GM13976 (cell line): ENCODE data around the gene PITX2.

Experiments
- DNase-seq: peaks from one replicate; pipeline ENCODE4 v3.0.0; 2012; ENCODE audit warnings: low spot score
- in situ Hi-C: fragments of 300-500 bp; cut with MboI; formaldehyde crosslinking; loops from one replicate; pipeline ENCODE4 v1.12.0; 2022; ENCODE audit warnings: low sequenced_read_pairs, mixed read lengths, inconsistent platforms; ENCODE audit not compliant: unreplicated experiment
- TF ChIP-seq, protein P1 (sequence below): IDR thresholded peaks from 2 replicates; pipeline ENCODE4 v1.5.1; 2012; ENCODE audit warnings: borderline replicate concordance, mild to moderate bottlenecking; ENCODE audit not compliant: insufficient read depth; ENCODE audit errors: extremely low read depth, missing control alignments, control extremely low read depth

PITX2 gene

DNA sequence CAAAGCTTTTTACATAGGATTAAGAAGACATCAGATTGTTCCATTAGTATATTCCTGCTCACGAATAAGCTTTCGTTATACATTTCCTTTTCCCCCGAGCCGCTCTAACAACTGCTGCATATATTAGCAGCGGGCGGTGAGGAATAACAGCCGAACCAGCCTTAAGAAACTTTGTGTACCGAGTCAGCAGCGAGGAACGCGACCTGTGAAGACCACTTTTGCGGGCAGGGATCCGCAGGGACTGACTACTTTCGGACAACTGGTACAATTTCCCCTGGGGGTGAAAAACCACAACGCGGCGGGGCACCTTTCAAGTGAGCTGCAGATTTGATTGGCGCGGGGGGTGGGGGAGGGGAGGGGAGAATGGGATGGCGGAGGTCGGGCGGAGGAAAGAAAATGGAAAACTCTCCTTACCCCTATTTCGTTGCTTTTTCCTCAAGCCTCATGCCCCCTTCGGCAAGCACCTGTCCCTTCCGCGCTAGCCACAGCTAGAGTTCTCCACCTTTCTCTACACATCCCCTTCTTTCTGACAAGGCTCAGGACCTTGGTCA, 5.9 kb upstream of the PITX2 start:
- TF ChIP-seq, protein P1, sequence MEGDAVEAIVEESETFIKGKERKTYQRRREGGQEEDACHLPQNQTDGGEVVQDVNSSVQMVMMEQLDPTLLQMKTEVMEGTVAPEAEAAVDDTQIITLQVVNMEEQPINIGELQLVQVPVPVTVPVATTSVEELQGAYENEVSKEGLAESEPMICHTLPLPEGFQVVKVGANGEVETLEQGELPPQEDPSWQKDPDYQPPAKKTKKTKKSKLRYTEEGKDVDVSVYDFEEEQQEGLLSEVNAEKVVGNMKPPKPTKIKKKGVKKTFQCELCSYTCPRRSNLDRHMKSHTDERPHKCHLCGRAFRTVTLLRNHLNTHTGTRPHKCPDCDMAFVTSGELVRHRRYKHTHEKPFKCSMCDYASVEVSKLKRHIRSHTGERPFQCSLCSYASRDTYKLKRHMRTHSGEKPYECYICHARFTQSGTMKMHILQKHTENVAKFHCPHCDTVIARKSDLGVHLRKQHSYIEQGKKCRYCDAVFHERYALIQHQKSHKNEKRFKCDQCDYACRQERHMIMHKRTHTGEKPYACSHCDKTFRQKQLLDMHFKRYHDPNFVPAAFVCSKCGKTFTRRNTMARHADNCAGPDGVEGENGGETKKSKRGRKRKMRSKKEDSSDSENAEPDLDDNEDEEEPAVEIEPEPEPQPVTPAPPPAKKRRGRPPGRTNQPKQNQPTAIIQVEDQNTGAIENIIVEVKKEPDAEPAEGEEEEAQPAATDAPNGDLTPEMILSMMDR = no peak
- in situ Hi-C loops = loop anchor here (25.0 kb wide), 3 partner anchors 334 to 1009 kb away; no protein-coding TSS in a partner anchor
- no peak for DNase-seq

DNA sequence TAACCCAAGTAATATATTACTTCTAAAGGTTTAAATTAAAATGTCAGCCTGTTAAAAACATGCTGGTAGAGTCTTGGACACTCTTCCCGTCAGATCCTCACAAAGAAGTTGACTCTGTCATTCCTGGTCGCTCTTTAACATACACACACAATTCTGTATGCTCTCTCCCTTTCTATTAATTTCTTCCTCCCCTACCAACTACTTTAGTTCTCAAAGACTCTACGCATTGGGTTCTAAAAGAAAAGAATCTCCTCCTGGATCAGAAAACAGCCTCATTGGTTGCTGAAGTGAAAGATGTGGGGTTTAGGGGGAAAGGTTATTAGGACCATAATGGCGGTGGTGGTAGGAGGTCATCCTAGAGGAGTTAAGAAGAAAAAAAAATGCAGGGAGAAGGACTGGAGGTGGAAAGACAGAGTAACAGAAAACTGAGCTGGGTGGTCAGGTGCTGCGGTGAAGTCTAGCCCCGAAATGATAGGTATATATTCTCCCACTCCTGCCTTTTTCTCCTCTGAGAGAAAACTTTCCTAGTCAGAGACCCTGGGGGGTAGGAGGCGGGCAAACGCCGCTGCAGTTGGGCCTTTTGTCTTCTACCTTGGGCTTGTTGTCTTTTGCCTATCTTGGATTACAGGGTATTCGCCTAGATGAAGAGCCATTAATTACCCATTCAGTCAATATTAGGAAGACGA, 5.2 kb upstream of the PITX2 start:
- in situ Hi-C loops = loop anchor here (25.0 kb wide), 3 partner anchors 334 to 1009 kb away; no protein-coding TSS in a partner anchor
- TF ChIP-seq, protein P1 = no peak
- no peak for DNase-seq

DNA sequence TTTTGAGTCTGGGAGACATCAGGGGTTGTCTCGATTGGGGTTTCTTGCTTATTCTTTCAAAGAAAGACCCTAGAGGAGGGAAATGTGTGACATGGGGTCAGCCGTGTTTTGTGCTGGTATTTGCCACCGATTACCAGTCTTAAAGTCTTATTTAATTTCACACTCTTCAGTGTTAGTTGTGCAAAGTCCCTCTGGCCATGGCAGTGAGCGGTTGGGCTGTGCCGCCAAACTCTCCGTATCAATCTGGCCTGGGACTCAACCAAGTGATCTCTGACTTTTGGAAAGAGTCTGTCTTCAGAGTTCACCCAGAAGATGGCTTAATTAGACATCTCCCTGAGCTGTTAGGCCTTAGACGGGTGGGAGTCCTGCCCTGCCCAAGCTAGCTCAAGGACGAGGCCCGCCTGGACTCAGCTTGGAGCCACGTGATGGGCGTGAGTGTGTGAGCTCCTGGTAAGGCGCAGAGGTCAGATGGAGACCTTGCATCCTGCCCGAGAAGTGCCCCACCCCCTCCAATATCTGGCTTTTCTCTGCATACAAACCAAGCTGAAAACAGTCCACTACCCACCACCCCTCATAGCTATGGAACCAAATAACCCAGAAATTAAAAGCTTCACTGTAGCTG, 3.8 kb upstream of the PITX2 start:
- DNase-seq = no peak
- in situ Hi-C loops = loop anchor here (25.0 kb wide), 3 partner anchors 336 to 1011 kb away; no protein-coding TSS in a partner anchor
- TF ChIP-seq, protein P1 = no peak

DNA sequence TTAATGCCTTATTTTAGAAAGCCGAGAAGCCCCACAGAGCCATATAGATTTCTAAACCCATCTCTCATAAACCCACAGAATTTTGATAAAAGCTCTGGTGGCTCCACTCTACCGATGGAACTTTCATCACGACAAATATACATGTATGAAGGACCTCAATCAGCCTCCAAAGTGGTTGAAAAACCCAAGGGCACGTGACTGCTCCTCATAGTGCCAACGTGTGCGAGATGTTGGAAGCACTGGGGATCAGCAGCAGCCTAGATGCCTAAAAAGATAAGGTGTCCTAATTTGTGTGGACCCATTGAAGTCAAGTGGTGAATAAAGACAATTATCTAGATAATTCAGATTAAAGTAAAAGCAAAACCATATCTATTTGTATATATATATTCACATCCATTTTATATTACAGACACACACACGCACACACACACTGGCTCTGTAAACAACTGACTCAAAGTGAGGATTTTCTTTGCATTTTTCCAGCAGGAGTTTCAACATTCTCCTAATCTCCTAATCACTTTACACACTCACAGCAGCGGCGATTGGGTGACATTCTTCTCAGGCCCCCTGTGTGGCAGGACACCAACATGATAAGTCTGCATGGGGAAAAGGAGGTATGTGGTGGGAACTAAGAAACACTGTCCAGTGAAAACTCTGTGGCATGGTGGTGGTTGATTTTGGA, 2.8 kb upstream of the PITX2 start:
- no peak for DNase-seq
- TF ChIP-seq, protein P1 = no peak
- in situ Hi-C loops = loop anchor here (25.0 kb wide), 3 partner anchors 337 to 1012 kb away; no protein-coding TSS in a partner anchor

DNA sequence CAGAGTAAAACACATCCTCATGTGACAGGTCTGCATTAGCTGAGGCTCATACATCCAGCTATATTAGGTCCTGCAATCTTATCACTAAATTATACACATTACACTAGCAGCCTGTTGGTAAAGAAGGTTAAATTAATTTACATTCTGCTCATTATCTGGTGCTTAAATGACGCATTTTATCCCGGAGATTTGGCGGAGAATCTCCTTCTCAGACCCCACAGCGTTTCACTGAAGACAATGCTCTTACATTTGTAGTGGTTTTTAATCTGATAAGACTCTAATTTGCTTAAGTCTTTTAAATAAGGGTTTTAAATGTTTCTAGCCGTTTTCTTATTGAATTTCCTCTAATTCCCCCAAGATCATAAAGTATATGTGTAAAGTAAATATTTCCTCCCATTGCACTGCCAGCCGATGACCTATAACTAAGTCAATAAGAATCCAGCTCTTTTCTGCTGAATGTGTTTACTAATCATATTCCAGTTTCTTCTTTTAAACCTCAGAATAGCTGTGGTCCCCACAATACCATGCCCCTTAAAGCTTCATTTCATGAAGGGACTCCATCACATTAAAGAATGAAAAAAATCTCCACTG, 2.1 kb upstream of the PITX2 start:
- TF ChIP-seq, protein P1 = no peak
- in situ Hi-C loops = loop anchor here (25.0 kb wide), 3 partner anchors 337 to 1012 kb away; no protein-coding TSS in a partner anchor
- DNase-seq = no peak

DNA sequence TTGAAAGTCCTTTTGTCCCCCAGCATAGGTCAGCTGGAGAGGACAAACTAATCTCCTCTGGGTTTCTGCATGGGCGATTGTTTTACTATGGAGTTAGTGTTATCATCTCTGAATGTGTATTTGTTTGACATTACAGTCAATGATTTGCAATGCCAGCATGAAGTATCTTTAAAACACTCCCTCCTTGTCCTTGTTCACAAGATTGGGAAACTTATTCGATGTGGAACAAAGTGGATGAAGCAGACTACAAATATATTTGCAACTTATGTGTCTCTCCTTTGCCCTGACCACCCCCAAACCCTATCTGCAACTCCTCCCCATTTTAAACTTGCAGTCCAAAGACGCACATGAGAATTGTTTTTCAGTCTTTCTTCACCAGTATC, 1.5 kb upstream of the PITX2 start:
- TF ChIP-seq, protein P1 = no peak
- DNase-seq = no peak
- in situ Hi-C loops = no loop called here
